HG02973 (cell line): Measurements from ENCODE around the gene NTSR2.

Experiments used
- ATAC-seq: cut with Tn5 transposase; IDR thresholded peaks from one replicate; pipeline ENCODE4 v1.9.1; 2021; ENCODE audit warnings: moderate library complexity; ENCODE audit not compliant: unreplicated experiment

NTSR2 gene

DNA sequence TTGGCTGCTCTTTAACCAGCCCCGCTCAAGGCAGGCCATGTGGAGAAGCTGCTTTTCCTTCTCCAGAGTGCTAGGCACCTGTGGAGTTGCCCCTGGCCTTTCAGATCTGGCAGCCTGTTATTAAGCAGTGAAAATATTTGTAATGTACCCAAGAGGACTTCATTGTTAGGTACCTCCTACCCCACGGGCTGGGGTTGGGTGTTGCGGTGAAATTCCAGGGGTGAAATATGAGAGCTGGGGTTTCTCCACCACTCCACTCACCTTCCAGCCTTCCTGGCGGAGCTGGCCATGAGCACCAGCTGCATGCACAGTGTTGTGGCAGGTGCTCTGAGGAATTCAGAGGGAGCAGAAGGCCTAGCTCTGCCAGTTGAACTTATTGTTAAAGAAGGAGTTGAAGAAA, 39.1 kb downstream of the NTSR2 start:
- no peak for ATAC-seq

DNA sequence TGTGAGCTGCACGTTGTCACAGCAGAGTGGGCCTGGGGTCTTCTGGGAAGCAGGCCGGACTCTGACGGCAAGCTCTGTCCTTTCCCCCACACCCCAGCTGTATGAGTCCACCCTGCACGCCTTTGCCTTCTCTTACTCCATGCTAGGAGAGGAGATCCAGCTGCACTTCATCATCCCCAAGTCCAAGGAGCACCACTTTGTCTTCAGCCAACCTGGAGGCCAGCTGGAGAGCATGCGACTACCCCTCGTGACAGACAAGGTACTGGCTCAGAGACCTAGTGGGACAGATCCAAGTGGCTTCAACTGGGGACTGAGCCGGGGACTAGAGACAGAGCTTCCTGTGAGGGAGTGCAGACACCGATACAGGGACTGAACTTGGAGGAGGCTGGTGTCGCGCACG, 40.1 kb downstream of the NTSR2 start:
- ATAC-seq, result no peak

DNA sequence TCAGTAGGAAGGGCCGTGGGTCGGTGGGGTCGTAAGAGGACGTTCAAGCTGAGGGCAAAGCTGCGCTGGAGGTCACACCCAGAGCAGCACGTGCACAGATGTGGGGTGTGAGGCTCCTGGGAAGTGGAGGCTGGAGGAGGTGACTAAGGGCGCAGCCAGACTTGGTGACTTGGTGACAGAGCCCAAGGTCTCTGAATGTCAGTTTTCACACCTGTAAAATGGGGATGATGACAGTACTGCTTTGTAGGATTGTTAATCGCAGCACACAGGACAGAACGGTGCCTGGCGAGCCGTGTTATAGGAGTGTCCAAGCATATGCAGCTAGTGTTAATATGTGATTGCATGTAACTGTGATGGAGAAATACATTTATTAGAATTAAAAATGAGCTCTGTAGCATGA, 40.8 kb downstream of the NTSR2 start:
- no peak for ATAC-seq

DNA sequence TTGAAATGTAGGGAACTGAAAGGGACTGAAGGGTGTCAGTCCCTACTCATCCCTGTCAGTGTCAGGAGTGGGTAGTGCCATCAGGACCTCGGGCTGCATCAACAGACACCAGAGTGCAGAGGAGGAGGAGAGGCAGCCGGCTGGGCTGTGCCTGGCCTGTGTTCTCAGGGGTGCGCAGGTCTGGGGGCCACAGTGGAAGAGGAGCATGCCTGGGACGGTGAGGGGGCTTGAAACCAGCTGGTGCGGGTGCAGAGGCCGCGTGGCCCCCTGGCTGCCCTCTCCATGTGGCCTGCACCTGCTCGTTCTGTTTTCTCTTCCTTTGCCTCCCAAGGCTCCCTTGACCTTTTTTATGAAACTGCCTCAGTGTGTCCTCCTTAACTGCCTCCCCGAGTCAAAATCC, 41.3 kb downstream of the NTSR2 start:
- ATAC-seq, result no peak

- no peak for ATAC-seq
Measured at GRCh38 chr2:11625671-11626070, 44.3 kb downstream of the NTSR2 start.

DNA sequence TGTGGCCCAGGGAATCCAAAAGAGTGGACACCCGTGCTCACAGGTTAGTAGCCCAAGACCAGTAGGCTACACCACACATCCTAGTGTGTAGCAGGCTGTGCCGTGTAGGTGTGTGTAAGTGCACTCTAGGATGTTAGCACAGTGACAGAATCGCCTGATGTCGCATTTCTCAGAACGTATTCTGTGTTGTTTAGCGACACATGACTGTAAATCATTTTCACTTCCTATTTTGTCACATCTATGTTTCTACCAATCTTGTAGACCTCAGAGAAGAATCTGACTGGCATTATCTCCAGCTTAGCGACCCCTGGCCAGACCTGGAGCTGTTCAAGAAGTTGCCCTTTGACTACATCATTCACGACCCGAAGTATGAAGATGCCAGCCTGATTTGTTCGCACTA, 45.1 kb downstream of the NTSR2 start:
- ATAC-seq, result no peak

DNA sequence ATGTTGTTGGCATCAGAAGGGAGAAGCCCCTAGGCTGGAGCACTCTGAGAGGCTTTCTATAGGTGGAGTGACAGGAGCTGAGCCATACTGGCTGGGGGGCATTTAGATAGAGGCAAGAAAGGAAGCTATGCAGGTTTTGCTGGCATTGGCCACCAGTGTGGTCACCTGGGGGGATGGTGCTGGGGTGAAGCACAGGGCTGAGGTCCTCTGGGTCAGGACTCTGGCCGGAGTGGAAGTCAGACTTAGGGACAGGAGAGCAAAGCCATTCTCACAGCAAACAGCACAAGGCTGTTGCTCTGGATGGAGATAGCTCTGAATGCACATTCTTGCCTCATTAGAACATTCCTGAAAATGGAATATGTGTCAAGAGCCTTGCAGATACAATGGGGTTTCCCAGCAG, 47.4 kb downstream of the NTSR2 start:
- ATAC-seq, result no peak

GRCh38 chr2:11621410-11621809, 48.6 kb downstream of the NTSR2 start:
- ATAC-seq, result no peak

GRCh38 chr2:11618708-11619062, 51.3 kb downstream of the NTSR2 start:
- no peak for ATAC-seq

- ATAC-seq, result no peak
Measured at GRCh38 chr2:11617984-11618707, 51.8 kb downstream of the NTSR2 start.

DNA sequence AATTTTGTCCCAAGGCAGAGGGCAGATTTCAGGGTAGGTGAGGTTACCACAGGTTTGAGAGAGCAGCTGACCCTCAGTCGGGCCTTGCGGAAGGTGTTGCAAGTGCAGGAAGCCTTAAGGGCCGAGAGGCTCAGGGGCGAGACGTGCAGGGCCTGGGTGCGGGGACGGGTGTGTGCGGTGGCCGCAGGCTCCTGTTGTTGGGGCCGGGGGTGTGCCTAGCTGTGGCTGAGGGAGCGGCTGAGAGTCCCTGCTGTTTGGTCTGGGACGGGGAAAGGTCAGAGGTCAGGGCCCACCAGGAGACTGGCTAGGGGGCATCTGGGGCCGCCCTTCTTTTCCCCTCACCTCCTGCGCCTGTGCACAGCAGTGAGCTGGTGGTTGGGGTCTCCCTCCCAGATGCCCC, 52.5 kb downstream of the NTSR2 start:
- ATAC-seq, result no peak

DNA sequence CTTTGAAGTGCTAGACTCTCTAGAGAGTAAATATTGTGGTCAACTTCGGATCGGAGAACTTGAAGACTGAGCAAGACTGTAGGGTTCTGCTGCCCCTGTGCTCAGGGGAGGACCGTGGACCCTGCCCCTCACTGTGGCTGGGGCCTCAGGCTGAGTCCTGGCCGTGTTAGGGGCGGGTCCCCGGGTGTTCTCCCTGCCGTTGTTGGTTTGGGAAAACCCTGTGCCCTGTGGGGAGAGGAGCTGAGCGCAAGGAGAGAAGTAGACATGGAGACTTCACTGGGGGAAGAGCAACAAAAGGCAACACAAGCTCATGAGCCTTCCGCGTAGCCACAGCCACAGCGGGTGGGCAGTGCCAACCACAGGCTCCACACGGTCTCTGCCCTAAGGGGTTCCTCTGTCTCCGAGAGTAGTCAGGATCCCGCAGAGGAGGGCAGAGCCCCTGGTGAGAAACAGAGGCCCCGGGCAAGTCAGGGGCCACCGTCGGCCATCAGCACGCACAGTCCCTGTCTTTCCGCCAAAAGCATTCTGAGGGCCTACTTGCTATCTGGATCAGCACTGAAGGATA, 53.1 kb downstream of the NTSR2 start:
- ATAC-seq, result no peak

DNA sequence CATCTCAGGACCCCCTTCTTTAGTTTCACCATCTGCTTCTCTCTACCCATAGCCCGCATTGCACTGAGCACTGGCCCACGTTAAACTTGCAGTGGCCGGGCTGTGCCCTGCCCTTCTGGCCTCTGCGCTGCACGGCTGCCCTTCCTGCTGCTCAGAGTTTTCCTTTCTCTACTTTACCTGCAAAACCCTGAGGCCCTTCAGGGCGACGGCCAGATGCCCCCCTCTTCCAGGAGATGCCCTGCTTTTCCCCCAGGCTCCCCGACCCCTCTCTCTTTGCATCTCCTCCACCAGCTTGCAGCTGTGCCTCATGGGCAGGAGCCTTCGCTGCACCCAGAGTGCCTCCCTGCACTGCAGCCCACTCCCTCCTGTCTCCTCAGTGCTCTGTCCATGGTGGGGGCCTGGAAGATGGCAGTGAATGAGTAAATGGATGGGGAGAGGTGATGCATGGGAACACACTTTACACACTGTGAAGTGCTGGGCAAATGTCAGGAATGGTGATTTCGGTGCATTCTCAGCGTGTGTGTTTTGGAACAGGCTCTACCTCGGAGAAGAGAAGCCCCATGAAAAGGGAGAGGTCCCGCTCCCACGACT, 53.8 kb downstream of the NTSR2 start:
- no peak for ATAC-seq

DNA sequence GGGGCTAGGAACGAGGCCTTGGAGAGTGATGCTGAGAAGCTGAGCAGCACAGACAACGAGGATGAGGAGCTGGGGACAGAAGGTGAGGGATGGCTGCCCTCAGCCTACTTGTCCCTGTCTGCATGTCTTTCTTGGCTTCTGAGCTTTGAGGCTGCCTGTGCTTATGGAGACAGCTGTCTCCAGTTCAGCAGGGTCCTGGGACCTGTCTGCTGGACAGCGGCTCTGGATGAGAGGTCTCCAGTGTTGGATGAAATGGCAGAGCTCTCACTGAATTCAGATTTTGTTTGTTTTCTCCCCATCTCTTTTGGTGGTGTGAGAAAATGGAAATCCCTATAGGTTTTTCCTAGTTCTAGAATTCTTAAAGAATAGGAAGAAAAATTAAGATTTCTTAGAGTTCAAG, 54.8 kb downstream of the NTSR2 start:
- no peak for ATAC-seq

DNA sequence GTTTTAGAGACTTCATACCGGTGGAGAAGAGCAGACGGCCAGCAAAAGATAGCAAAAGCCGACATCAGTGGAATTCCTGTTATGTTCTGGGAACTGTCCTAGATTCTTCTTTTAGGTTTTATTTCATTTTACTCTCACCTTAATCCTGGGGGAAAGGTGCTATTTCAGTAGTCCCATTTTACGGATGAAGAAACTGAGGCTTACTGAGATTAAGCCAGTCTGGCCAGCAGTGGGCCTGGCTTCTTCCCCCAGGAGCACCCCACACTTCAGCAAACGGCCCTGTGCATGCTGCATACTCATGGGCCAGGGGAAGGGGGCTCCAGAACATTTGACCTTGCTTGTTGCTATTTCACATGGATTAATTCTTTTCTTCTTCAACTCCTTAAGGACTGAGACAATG, 56.7 kb downstream of the NTSR2 start:
- ATAC-seq, result no peak

DNA sequence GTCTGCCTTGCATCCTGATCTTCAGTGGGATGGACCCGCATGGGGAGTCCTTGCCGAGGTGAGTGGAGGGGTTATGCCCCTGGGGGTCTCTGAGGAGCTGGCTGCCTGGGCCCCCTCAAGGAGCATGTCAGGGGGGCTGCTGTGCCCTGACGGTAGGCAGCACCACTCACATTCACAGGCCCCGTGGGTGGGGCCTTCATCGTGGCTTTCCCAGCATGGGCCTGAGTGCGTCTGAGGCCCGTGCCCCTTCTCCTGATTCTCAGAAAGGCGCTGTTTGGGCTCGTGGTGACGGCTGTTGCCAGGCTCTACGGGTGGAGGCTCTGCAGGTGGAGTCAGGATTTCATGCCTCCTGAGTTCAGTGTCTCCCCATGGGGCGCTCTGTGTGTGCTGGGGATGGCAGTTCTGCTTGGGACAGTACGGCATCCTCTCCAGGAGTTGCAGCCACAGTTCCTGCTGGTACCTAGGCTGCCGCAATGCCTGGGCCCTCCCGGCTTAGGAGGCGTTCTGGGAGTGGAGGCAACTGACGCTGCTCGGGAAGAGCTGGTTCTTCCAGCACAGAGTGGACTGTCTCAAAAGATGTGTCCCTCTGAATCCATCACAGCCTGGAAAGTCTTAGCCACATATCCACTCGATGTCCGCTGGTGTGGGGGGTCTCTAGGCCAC, 57.3 kb downstream of the NTSR2 start:
- no peak for ATAC-seq

DNA sequence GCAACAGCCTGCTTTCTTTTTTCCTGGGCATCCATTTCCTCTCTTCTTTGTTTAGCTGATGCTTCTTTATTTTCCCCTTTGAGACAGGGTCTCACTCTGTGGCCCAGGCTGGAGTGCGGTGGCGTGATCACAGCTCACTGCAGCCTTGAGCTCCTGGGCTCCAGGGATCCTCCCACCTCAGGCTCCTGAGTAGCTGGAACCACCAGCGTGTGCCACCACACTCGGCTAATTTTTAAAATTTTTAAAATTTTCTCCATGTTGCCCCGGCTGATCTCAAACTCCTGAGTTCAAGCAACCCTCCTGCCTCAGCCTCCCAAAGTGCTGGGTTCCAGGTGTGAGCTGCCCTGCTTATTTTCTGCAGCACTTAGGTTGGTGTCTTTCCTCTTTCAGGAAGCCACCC, 58.7 kb downstream of the NTSR2 start:
- ATAC-seq, result no peak

- no peak for ATAC-seq
Measured at GRCh38 chr2:11610624-11611242, 59.3 kb downstream of the NTSR2 start.
